ENCODE results near the gene LTB4R.
A peak's percentile ranks its signal among the peaks of the same experiment; 100 is the strongest.

LTB4R gene

DNA sequence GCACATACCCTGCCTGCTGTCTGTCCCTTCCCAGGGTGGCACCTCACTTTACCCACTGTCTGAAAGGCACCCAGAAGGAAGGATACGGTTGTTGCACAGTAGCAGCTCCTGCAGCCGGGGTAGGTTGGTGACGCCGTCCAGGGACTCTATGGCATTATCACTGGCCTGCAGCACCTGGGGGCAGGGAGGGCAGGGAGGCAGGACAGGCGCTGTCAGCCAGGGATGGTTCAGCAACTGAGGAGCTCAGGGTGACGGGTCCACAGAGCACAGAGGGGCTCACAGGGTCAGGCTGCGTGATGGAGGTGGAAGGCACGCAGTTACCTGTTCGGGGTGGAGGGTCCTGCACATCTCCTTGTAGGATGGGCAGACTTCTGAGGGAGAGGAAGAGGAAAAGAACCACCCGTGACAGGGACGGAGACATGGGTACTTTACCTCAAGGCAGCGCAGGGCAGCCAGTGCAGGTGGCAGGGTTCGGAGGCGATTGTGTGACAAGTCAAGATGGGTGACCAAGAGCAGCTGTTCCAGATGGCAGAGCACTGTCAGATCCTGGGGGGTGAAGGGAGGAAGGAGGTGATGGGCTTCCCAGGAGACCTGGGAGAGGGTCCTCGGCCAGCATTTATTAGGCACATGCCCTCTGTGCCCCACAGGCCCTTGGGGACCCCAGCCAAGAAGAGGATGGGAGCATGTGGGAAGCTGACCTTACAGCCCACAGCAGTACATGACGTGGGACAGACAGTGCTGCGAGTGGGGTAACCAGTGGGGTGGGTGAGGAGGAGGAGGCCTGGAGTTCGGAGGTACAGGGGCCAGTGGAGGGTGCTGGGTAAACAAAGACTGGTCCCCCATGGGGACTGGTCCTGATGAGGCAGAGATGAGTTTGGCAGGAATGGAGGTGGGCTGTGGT, 44.7 kb upstream of the LTB4R start:
- no peaks in the 10 kb centered on the region for H3K27me3 ChIP-seq
- TF ChIP-seq CTCF (IDR thresholded peaks at IDR 0.05) = no peak
- no peak overlapping the region for H3K4me3 ChIP-seq
- intact Hi-C loops (cut with DNase I; ENCODE audit: low total_unique reads) = no loop called here
- peaks cover 0 to 7% (median 4%) of the 10 kb centered on the region in 4 donors for H3K4me1 ChIP-seq
- DNase-seq = peak in 1 of 2 donors; percentile 51
- peaks cover 13 to 58% (median 35%) of the 10 kb centered on the region in 3 donors for H3K36me3 ChIP-seq
- no peaks in the 10 kb centered on the region for H3K9me3 ChIP-seq
- no peak overlapping the region for H3K27ac ChIP-seq

GRCh38 chr14:24267516-24267915, 43.8 kb upstream of the LTB4R start:
- no peak overlapping the region for H3K27ac ChIP-seq
- no peaks in the 10 kb centered on the region for H3K9me3 ChIP-seq
- no peak overlapping the region for H3K4me3 ChIP-seq
- H3K36me3 ChIP-seq = peaks cover 13 to 58% (median 35%) of the 10 kb centered on the region in 3 donors
- DNase-seq = no peak
- intact Hi-C loops (cut with DNase I; ENCODE audit: low total_unique reads) = no loop called here
- TF ChIP-seq CTCF (IDR thresholded peaks at IDR 0.05) = no peak
- peaks cover 0 to 12% (median 8%) of the 10 kb centered on the region in 4 donors for H3K4me1 ChIP-seq
- H3K27me3 ChIP-seq = no peaks in the 10 kb centered on the region

DNA sequence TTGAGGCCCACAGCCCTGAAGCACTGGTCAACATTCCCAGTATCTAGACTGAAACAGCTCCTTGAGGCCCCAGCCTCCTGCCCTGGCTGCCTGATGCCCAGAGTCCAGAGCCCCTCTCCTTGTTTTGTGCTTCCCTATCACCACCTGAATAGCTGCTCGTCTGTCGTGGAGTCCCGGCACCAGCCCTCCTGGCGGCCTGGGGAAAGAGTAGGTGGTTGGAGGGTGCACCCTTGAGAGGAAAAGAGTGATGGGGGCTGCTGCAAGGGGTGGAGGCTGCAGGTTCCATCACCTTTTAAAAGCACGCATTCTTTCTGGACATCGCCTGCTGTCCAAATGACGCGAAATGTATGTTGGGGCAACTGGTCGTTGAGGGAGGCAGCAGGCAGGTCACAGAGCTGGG, 43.1 kb upstream of the LTB4R start:
- H3K4me3 ChIP-seq = no peak overlapping the region
- intact Hi-C loops (cut with DNase I; ENCODE audit: low total_unique reads) = no loop called here
- TF ChIP-seq CTCF (IDR thresholded peaks at IDR 0.05) = no peak

GRCh38 chr14:24269368-24269767, 41.9 kb upstream of the LTB4R start:
- no peak overlapping the region for H3K4me3 ChIP-seq
- no peak overlapping the region for H3K27ac ChIP-seq
- no peaks in the 10 kb centered on the region for H3K27me3 ChIP-seq
- intact Hi-C loops (cut with DNase I; ENCODE audit: low total_unique reads) = no loop called here
- no peak for TF ChIP-seq CTCF (IDR thresholded peaks at IDR 0.05)
- no peak for DNase-seq
- peaks cover 13 to 58% (median 35%) of the 10 kb centered on the region in 3 donors for H3K36me3 ChIP-seq
- H3K9me3 ChIP-seq = no peaks in the 10 kb centered on the region
- peaks cover 0 to 12% (median 8%) of the 10 kb centered on the region in 4 donors for H3K4me1 ChIP-seq

More for the DNA sequence above, 43.1 kb upstream of the LTB4R start:
- no peak overlapping the region for H3K27ac ChIP-seq
- DNase-seq = no peak
- peaks cover 13 to 58% (median 35%) of the 10 kb centered on the region in 3 donors for H3K36me3 ChIP-seq
- H3K4me1 ChIP-seq = peaks cover 0 to 12% (median 8%) of the 10 kb centered on the region in 4 donors
- no peaks in the 10 kb centered on the region for H3K9me3 ChIP-seq
- H3K27me3 ChIP-seq = no peaks in the 10 kb centered on the region

GRCh38 chr14:24269910-24270536, 41.3 kb upstream of the LTB4R start:
- peaks cover 13 to 51% (median 35%) of the 10 kb centered on the region in 3 donors for H3K36me3 ChIP-seq
- DNase-seq = peak in 1 of 2 donors; percentile 54
- H3K4me1 ChIP-seq = peaks cover 0 to 12% (median 8%) of the 10 kb centered on the region in 4 donors
- H3K27me3 ChIP-seq = no peaks in the 10 kb centered on the region
- no peaks in the 10 kb centered on the region for H3K9me3 ChIP-seq
- no peak overlapping the region for H3K4me3 ChIP-seq
- intact Hi-C loops (cut with DNase I; ENCODE audit: low total_unique reads) = no loop called here
- TF ChIP-seq CTCF (IDR thresholded peaks at IDR 0.05) = no peak
- H3K27ac ChIP-seq = no peak overlapping the region
